K562 (cell line): ENCODE data around the gene VSIG10L. TPM values are rescaled to one million over a fixed set of nuclear protein-coding genes. Genes with fewer than 3 reads are reported as not detected.

Experiments used
- ATAC-seq: fragments of 200-7000 bp; cut with Tn5 transposase; 3 replicates; pipeline ENCODE4 v1.9.1; 2020; ENCODE audit warnings: moderate library complexity
- BruUV-seq: library from RNA; stranded (reverse); fragments of 400-500 nt; replicated peaks from 2 replicates; lab custom pipeline; 2021; lab: Mats Ljungman, UMichigan
- CTCF ChIA-PET: fragments of 300-600 bp; formaldehyde crosslinking; extraction: SDS; loops from one replicate; lab custom pipeline; 2021; ENCODE audit warnings: low intra/inter-chr PET ratio; lab: Yijun Ruan, JAX
- POLR2A ChIA-PET: fragments of 300-600, 350-650 bp; sonication (Branson Sonifier 250); formaldehyde crosslinking; extraction: SDS; loops from one replicate; lab custom pipeline; 2021; ENCODE audit warnings: antibody characterized with exemption, inconsistent platforms; lab: Yijun Ruan, JAX
- DNase-seq, 4 experiments: peaks; one replicate each; pipeline versions ENCODE4 v3.0.0 to v3.0.0-alpha.2; 2011 to 2018; ENCODE audit warnings: low spot score in 3 of 4, mixed read lengths in 3 of 4; ENCODE audit errors: extremely low read depth in 1 of 4
- FAIRE-seq: peaks from 2 replicates; lab custom pipeline; 2011; peaks lifted over from hg19 to GRCh38; lab: Jason Lieb, UNC
- H2AFZ ChIP-seq: 2 replicates; pipeline ENCODE4 v1.6.0; 2011; ENCODE audit warnings: low read depth, low read length, control low read depth, inconsistent platforms
- H3K27ac ChIP-seq: fragments of 200-600 bp; 3 replicates; pipeline ENCODE4 v1.8.0; 2011; ENCODE audit warnings: low read depth, mild to moderate bottlenecking, control low read depth, inconsistent platforms, low read length, moderate library complexity, mixed read lengths; ENCODE audit errors: extremely low read depth
- H3K27me3 ChIP-seq, 2 experiments: fragments of 300-600 bp in 1 of 2; 2 replicates in 1 of 2; 3 replicates in 1 of 2; pipeline versions ENCODE4 v1.6.0 to v1.8.0; 2011; ENCODE audit warnings: inconsistent platforms in 2 of 2, low read length in 2 of 2, mild to moderate bottlenecking in 1 of 2, mixed read lengths in 1 of 2, moderate library complexity in 1 of 2; ENCODE audit not compliant: control insufficient read depth in 2 of 2, insufficient read depth in 2 of 2
- H3K36me3 ChIP-seq: fragments of 300-600 bp; 3 replicates; pipeline ENCODE4 v1.8.0; 2011; ENCODE audit warnings: mild to moderate bottlenecking, low read length, inconsistent platforms; ENCODE audit not compliant: control insufficient read depth, insufficient read depth
- H3K4me1 ChIP-seq, 2 experiments: fragments of 200-600 bp in 1 of 2; replicated peaks in 1 of 2; 2 replicates in 1 of 2; 3 replicates in 1 of 2; pipeline versions ENCODE4 v1.5.1 to v1.8.0; 2011; ENCODE audit warnings: inconsistent platforms in 2 of 2, low read length in 2 of 2, mild to moderate bottlenecking in 1 of 2, mixed read lengths in 1 of 2, moderate library complexity in 1 of 2; ENCODE audit not compliant: control insufficient read depth in 2 of 2, insufficient read depth in 2 of 2
- H3K4me2 ChIP-seq: 2 replicates; pipeline ENCODE4 v1.6.1; 2011; ENCODE audit warnings: low read length, control low read depth, inconsistent platforms, mixed read lengths; ENCODE audit not compliant: insufficient read depth
- H3K4me3 ChIP-seq: fragments of 200-600 bp; sonication (generic), shearing (Covaris generic); 2 replicates; pipeline ENCODE4 v1.5.1; 2016; ENCODE audit warnings: control low read depth, inconsistent platforms
- H3K79me2 ChIP-seq: fragments of 200-600 bp; 3 replicates; pipeline ENCODE4 v1.8.0; 2011; ENCODE audit warnings: low read length, inconsistent platforms; ENCODE audit not compliant: control insufficient read depth, insufficient read depth
- H3K9ac ChIP-seq, 2 experiments: 2 replicates each; pipeline versions ENCODE4 v1.6.0 to v1.6.1; 2011; ENCODE audit warnings: low read depth in 2 of 2, low read length in 2 of 2, control low read depth in 1 of 2, inconsistent platforms in 1 of 2, mild to moderate bottlenecking in 1 of 2, mixed read lengths in 1 of 2; ENCODE audit not compliant: insufficient read depth in 1 of 2
- H3K9me1 ChIP-seq: one replicate; pipeline ENCODE4 v1.6.0; 2011; ENCODE audit warnings: inconsistent platforms, mild to moderate bottlenecking, low read length, moderate library complexity; ENCODE audit not compliant: control insufficient read depth, insufficient read depth
- H3K9me3 ChIP-seq: replicated peaks from 2 replicates; pipeline ENCODE4 v1.5.1; 2011; ENCODE audit warnings: low read depth, low read length, inconsistent platforms; ENCODE audit not compliant: control insufficient read depth, insufficient read depth
- H4K20me1 ChIP-seq: replicated peaks from 2 replicates; pipeline ENCODE4 v1.6.1; 2011; ENCODE audit warnings: low read length, inconsistent platforms, mixed read lengths; ENCODE audit not compliant: control insufficient read depth, insufficient read depth
- BACH1 ChIP-seq: fragments of 200-800 bp; sonication (Bioruptor generic); IDR thresholded peaks from 2 replicates; pipeline ENCODE4 v1.6.1; 2016; ENCODE audit warnings: missing genetic modification characterization, missing compliant biosample characterization
- BCOR ChIP-seq: fragments of 450-650 bp; IDR thresholded peaks from 2 replicates; pipeline ENCODE4 v1.6.1; 2016
- FUS ChIP-seq: fragments of 200-400 bp; formaldehyde crosslinking; optimal IDR thresholded peaks from 2 replicates; pipeline ENCODE3; 2017; ENCODE audit warnings: low read depth, low read length
- HDGF ChIP-seq: fragments of 450-650 bp; IDR thresholded peaks from 2 replicates; pipeline ENCODE4 v1.6.1; 2016
- KDM1A ChIP-seq, 2 experiments: fragments of 450-650 bp; IDR thresholded peaks; 2 replicates each; pipeline ENCODE4 v1.6.1; 2016; ENCODE audit warnings: mild to moderate bottlenecking in 2 of 2
- KLF10 ChIP-seq: fragments of 250-450 bp; sonication (Bioruptor Pico); IDR thresholded peaks from 2 replicates; pipeline ENCODE4 v1.6.1; 2021; ENCODE audit warnings: matching md5 sums
- NCOA1 ChIP-seq: fragments of 450-650 bp; IDR thresholded peaks from 2 replicates; pipeline ENCODE4 v1.6.1; 2016; ENCODE audit warnings: low read depth
- RBM25 ChIP-seq: fragments of 200-400 bp; formaldehyde crosslinking; IDR thresholded peaks from 2 replicates; pipeline ENCODE4 v1.6.1; 2018; ENCODE audit warnings: low read length, low read depth, moderate library complexity; ENCODE audit not compliant: severe bottlenecking
- SMARCA5 ChIP-seq: fragments of 450-650 bp; IDR thresholded peaks from 2 replicates; pipeline ENCODE4 v1.6.1; 2016
- ZFX ChIP-seq: sonication (generic); formaldehyde crosslinking; IDR thresholded peaks from 2 replicates; pipeline ENCODE4 v1.8.0; 2022; ENCODE audit warnings: mild to moderate bottlenecking, missing genetic modification reagents, moderate library complexity
- ZNF175 ChIP-seq: fragments of 200-800 bp; sonication (Bioruptor generic); IDR thresholded peaks from 2 replicates; pipeline ENCODE4 v1.6.1; 2016; ENCODE audit warnings: low read depth, mild to moderate bottlenecking, missing genetic modification characterization, missing compliant biosample characterization
- ZNF75A ChIP-seq: fragments of 450-650 bp; formaldehyde crosslinking; IDR thresholded peaks from 2 replicates; pipeline ENCODE4 v1.4.0; 2020; ENCODE audit warnings: mild to moderate bottlenecking
- ZNF830 ChIP-seq: fragments of 250-450 bp; sonication (Bioruptor Pico); IDR thresholded peaks from 2 replicates; pipeline ENCODE4 v1.5.0; 2021; ENCODE audit warnings: mild to moderate bottlenecking
- WGBS: fragments of 100-300 bp; shearing (Covaris generic); methylation state at CpG from one replicate; pipeline ENCODE4 v1.1.6; 2016; ENCODE audit warnings: low coverage, mixed read lengths; ENCODE audit not compliant: insufficient coverage; ENCODE audit errors: missing lambda C conversion rate; 5-methylcytosine and 5-hydroxymethylcytosine counted together
- in situ Hi-C: fragments of 300-500 bp; cut with MboI; formaldehyde crosslinking; loops from 4 replicates; pipeline ENCODE4 v1.15.0; 2018; ENCODE audit warnings: inconsistent platforms, mixed read lengths
- intact Hi-C: fragments of 100-400 bp; cut with micrococcal nuclease; formaldehyde crosslinking; loops from 2 replicates; pipeline ENCODE4 v1.14.2; 2022
- polyA plus RNA-seq, 8 experiments: library from polyadenylated mRNA; depleted of rRNA in 4 of 8; stranded (reverse) in 5 of 8; unstranded in 3 of 8; fragments of >200 nt; fragmentation: Nextera tagmentation in 2 of 8; fragmentation: Illumina TruSeq in 1 of 8; extraction: Ambion mirVana in 2 of 8; extraction: Trizol in 1 of 8; gene quantifications; 2 replicates each; pipeline versions ENCODE4 v1.2.1 to v1.2.3, GENCODE V29; 2011 to 2014; ENCODE audit warnings: inconsistent platforms in 1 of 8, missing spikeins in 1 of 8
- total RNA-seq, 7 experiments: library from RNA; depleted of rRNA in 6 of 7; stranded (reverse); fragments of >200 nt in 6 of 7; fragmentation: Illumina TruSeq in 2 of 7; extraction: Trizol in 2 of 7; gene quantifications; 2 replicates each; pipeline versions ENCODE4 v1.2.1 to v1.2.3, GENCODE V29; 2011 to 2021; ENCODE audit warnings: low replicate concordance in 1 of 7
- TF ChIP-seq, protein P1 (sequence below): fragments of 450-650 bp; formaldehyde crosslinking; IDR thresholded peaks from 2 replicates; pipeline ENCODE4 v1.4.0; 2020; ENCODE audit warnings: mild to moderate bottlenecking
- TF ChIP-seq, protein P2 (sequence below), 2 experiments: fragments of 450-650 bp in 1 of 2; sonication (generic) in 1 of 2; formaldehyde crosslinking in 1 of 2; IDR thresholded peaks in 1 of 2; conservative IDR thresholded peaks in 1 of 2; 2 replicates each; pipeline versions ENCODE4 v1.6.1 to v1.8.1; 2016 to 2023; ENCODE audit warnings: mild to moderate bottlenecking in 2 of 2, moderate library complexity in 2 of 2, inconsistent platforms in 1 of 2, missing genetic modification reagents in 1 of 2

Gene VSIG10L
- total and polyA plus RNA-seq, 9 of the 15 experiments (the other 6 are each of a cell fraction or from before 2014, with no cell fraction given): 1.1 to 7.6 (median 2.2) TPM

DNA sequence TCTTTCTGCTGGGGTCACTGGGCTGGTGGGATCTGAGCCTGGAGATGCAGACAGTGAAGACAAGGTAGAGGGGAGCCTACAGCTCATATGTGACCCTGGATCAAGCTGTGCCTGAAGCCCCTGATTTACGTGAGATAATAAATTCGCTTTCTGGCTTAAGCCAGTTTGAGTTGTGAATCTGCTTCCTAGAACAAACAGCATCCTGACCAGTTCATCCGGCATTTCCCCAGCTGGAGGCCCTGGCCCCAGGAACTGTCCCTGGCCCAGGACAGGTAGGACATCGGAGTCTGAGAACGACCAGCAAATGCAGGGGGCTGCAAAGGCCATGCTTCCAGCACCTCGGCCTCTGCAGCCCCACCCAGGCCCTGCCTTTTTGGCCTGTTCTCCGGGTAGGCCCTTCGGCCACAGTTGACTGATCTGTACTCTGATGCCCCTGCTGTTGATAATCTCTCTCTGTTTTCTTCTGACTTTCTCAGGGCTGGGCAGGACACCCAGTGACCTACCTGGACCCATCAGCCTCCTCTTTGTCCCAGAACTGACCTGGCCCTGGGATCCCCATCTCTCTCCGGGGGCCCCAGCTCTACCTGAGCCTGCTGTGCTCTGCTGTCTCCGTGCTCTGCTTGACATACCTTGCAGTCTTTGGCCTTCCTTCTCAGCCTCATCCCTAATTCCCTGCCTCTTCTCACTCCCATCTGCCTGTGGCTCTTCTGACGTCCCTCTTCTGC is 9.5 kb upstream of the VSIG10L start:
- 0 out of 2 replicates have a peak, but pooled peaks cover 4% of the 10 kb centered on the region for H4K20me1 ChIP-seq
- FAIRE-seq (peak; percentile 62), DNase-seq (no peak), ATAC-seq (no peak)
- peaks cover 5% of the 10 kb centered on the region for H3K9me1 ChIP-seq
- peak overlapping the region; percentile 91 for H3K27ac ChIP-seq
- no peak overlapping the region for H3K4me3 ChIP-seq
- H3K27me3 ChIP-seq: no peaks in the 10 kb centered on the region
- peaks cover 61% of the 10 kb centered on the region for H3K36me3 ChIP-seq
- intact Hi-C loops: loop anchor here (5.0 kb wide), 1 partner anchor 41 kb away; the partner anchor contains the start of gene C19orf84
- peak overlapping the region; percentile 59; the same call in 1 of the 2 replicates for H3K4me2 ChIP-seq
- CTCF ChIA-PET: no interaction called here
- peaks cover 13% of the 10 kb centered on the region for H3K79me2 ChIP-seq
- in situ Hi-C loops: no loop called here
- BruUV-seq: no TSS peak
- WGBS: 76% methylated on average over 11 of the region's 11 CpGs
- peaks cover 29 to 36% of the 10 kb centered on the region in 2 experiments for H3K4me1 ChIP-seq
- POLR2A ChIA-PET: interaction anchor here (0.6 to 2.8 kb wide), 8 partner anchors 8 to 272 kb away, joined by 3 to 22 read pairs (median 6); partner anchors contain the start of genes C19orf84 and VSIG10L
- H2AFZ ChIP-seq: no peak overlapping the region
- peak overlapping the region; percentile 59 to 81; a peak in 3 of 4 replicates for H3K9ac ChIP-seq
- no peaks in the 10 kb centered on the region for H3K9me3 ChIP-seq
- TF ChIP-seq ZFX (CRISPR knock-in tag) (peak; percentile 9; the same call in 1 of the 2 replicates), RBM25 (peak; percentile 33), HDGF (0 out of 2 replicates have a peak, but pooled peaks have one; percentile 74), BACH1 (tag) (no peak), FUS (no peak), SMARCA5 (0 out of 2 replicates have a peak, but pooled peaks have one; percentile 34), NCOA1 (no peak), ZNF75A (CRISPR knock-in tag) (no peak), KDM1A (IDR thresholded peaks at IDR 0.05) (no peak), BCOR (peak; percentile 27; the same call in 1 of the 2 replicates), ZNF175 (CRISPR knock-in tag) (no peak), KLF10 (no peak), ZNF830 (CRISPR knock-in tag) (no peak)
- TF ChIP-seq, protein P1, sequence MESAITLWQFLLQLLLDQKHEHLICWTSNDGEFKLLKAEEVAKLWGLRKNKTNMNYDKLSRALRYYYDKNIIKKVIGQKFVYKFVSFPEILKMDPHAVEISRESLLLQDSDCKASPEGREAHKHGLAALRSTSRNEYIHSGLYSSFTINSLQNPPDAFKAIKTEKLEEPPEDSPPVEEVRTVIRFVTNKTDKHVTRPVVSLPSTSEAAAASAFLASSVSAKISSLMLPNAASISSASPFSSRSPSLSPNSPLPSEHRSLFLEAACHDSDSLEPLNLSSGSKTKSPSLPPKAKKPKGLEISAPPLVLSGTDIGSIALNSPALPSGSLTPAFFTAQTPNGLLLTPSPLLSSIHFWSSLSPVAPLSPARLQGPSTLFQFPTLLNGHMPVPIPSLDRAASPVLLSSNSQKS: no peak
- TF ChIP-seq, protein P2, sequence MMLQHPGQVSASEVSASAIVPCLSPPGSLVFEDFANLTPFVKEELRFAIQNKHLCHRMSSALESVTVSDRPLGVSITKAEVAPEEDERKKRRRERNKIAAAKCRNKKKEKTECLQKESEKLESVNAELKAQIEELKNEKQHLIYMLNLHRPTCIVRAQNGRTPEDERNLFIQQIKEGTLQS (IDR thresholded peaks at IDR 0.05): no peak
- TF ChIP-seq, protein P2 (CRISPR knock-in tag; conservative IDR thresholded peaks at IDR 0.05): no peak
